Measurements from ENCODE around the gene RNF213. TPM values are rescaled to one million over a fixed set of nuclear protein-coding genes. Genes with fewer than 3 reads are reported as not detected.
"Not testable (repeated sequence)": the region's sequence is repeated elsewhere in the genome, so short reads cannot be mapped to it uniquely, and the experiment has no call there.

Gene RNF213
- total RNA-seq, 1 donor from 2014 or later = 228 TPM

GRCh38 chr17:80272366-80272765 lies 11.7 kb downstream of the RNF213 start:
- intact Hi-C loops (cut with micrococcal nuclease) = no loop called here
- H3K36me3 Mint-ChIP-seq (ENCODE audit: low read depth) = peaks cover 42% of the 10 kb centered on the region
- no peaks in the 10 kb centered on the region for H3K9me3 Mint-ChIP-seq
- H3K27me3 Mint-ChIP-seq = no peaks in the 10 kb centered on the region
- H3K4me1 Mint-ChIP-seq = peaks cover 15% of the 10 kb centered on the region
- no peak overlapping the region for H3K27ac Mint-ChIP-seq
- no peak for TF ChIP-seq CTCF (IDR thresholded peaks at IDR 0.05)
- ChIA-PET POLR2A (interaction anchor here (1.0 kb wide), 1 partner anchor 13 kb away, joined by 3 read pairs; no protein-coding TSS in a partner anchor), CTCF (no interaction called here)
- no peak overlapping the region for H3K4me3 Mint-ChIP-seq
- ATAC-seq (ENCODE audit: low read depth) (no peak), DNase-seq (no peak)

GRCh38 chr17:80274331-80274730 lies 13.7 kb downstream of the RNF213 start:
- Mint-ChIP-seq H3K4me3 (peak overlapping the region; percentile 15), H3K9me3 (no peaks in the 10 kb centered on the region), H3K4me1 (peaks cover 13% of the 10 kb centered on the region), H3K27me3 (no peaks in the 10 kb centered on the region), H3K36me3 (ENCODE audit: low read depth) (peaks cover 56% of the 10 kb centered on the region), H3K27ac (peak overlapping the region; percentile 50)
- ATAC-seq (ENCODE audit: low read depth) (no peak), DNase-seq (no peak)
- CTCF ChIA-PET = no interaction called here
- no peak for TF ChIP-seq CTCF (IDR thresholded peaks at IDR 0.05)
- intact Hi-C loops (cut with micrococcal nuclease) = no loop called here
- POLR2A ChIA-PET = no interaction called here

GRCh38 chr17:80274871-80275449 lies 14.3 kb downstream of the RNF213 start:
- H3K36me3 Mint-ChIP-seq (ENCODE audit: low read depth) = peaks cover 60% of the 10 kb centered on the region
- POLR2A ChIA-PET = no interaction called here
- ATAC-seq (ENCODE audit: low read depth) (no peak), DNase-seq (no peak)
- H3K4me3 Mint-ChIP-seq = no peak overlapping the region
- intact Hi-C loops (cut with micrococcal nuclease) = no loop called here
- no peak for TF ChIP-seq CTCF (IDR thresholded peaks at IDR 0.05)
- no peak overlapping the region for H3K27ac Mint-ChIP-seq
- H3K27me3 Mint-ChIP-seq = no peaks in the 10 kb centered on the region
- peaks cover 13% of the 10 kb centered on the region for H3K4me1 Mint-ChIP-seq
- no peaks in the 10 kb centered on the region for H3K9me3 Mint-ChIP-seq
- CTCF ChIA-PET = no interaction called here

GRCh38 chr17:80275857-80276256 lies 15.2 kb downstream of the RNF213 start:
- peaks cover 13% of the 10 kb centered on the region for H3K4me1 Mint-ChIP-seq
- H3K27me3 Mint-ChIP-seq; POLR2A ChIA-PET; H3K27ac Mint-ChIP-seq; intact Hi-C loops (cut with micrococcal nuclease); CTCF ChIA-PET; H3K4me3 Mint-ChIP-seq; DNase-seq; H3K9me3 Mint-ChIP-seq; ATAC-seq (ENCODE audit: low read depth): not testable (repeated sequence)
- peaks cover 62% of the 10 kb centered on the region for H3K36me3 Mint-ChIP-seq (ENCODE audit: low read depth)

- no peak overlapping the region for H3K4me3 Mint-ChIP-seq
- DNase-seq (no peak), ATAC-seq (ENCODE audit: low read depth) (no peak)
- H3K27me3 Mint-ChIP-seq = no peaks in the 10 kb centered on the region
- ChIA-PET POLR2A (interaction anchor here (0.6 to 0.7 kb wide), 2 partner anchors 60 to 481 kb away, joined by 3 to 9 read pairs; partner anchors contain the start of gene CBX8), CTCF (no interaction called here)
- H3K4me1 Mint-ChIP-seq = peaks cover 6% of the 10 kb centered on the region
- no peak overlapping the region for H3K27ac Mint-ChIP-seq
- H3K36me3 Mint-ChIP-seq (ENCODE audit: low read depth) = peaks cover 58% of the 10 kb centered on the region
- no peaks in the 10 kb centered on the region for H3K9me3 Mint-ChIP-seq
- intact Hi-C loops (cut with micrococcal nuclease) = no loop called here
- no peak for TF ChIP-seq CTCF (IDR thresholded peaks at IDR 0.05)
Measured at GRCh38 chr17:80277751-80278671, 17.4 kb downstream of the RNF213 start.

All from activated B cell treated with CpG ODN at 0.5 μM for 24 hours (primary cell).